GM19455 (cell line): Measurements from ENCODE around the gene ZMYND11.
"Not testable (repeated sequence)": the region's sequence is repeated elsewhere in the genome, so short reads cannot be mapped to it uniquely, and the experiment has no call there.

Experiments
- ATAC-seq: cut with Tn5 transposase; IDR thresholded peaks from one replicate; pipeline ENCODE4 v1.9.1; 2021; ENCODE audit not compliant: unreplicated experiment

The ZMYND11 gene

DNA sequence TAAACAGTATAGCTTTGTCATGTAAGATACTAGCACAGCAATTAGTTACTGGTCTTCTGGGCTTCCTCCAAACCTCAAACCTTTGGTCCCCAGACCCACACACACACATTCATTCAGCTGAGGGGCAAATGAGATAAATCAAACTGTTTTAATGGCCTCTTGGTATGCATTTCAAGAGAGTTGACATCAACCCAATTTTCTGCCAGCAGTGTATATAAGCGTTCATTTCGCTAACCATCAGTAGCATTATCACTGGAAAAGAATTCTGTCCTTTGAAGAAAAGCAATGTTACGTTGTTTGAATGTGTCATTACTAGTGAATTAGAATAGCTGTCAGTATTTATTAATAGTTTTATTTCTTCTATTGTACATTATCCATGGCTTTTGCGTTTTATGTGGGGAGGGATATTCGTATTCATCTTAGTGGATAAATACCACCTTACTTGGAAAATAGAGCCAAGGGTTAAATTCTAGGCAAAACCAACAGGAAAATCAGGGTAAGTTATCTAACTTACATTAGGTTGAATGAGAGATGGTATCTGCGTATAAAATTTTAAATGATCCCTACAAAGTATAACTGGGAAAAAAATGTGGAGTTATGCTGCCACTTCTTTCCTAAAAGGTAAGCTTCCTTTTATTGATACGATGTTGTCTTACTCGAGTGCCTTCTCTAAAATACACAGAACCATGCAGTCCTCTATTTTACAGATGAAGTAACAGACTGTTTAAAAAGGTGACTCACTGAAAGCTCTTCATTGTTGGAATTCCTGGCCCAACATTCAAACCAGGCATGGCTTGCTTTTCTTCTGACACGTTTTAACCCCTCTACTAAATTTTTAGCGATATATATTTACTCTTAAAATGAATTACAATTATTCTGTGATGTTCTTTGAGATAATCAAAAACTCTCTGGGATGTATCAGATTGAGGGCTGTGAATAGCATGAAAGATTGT is 2.0 kb upstream of the ZMYND11 start:
- ATAC-seq, result no peak

DNA sequence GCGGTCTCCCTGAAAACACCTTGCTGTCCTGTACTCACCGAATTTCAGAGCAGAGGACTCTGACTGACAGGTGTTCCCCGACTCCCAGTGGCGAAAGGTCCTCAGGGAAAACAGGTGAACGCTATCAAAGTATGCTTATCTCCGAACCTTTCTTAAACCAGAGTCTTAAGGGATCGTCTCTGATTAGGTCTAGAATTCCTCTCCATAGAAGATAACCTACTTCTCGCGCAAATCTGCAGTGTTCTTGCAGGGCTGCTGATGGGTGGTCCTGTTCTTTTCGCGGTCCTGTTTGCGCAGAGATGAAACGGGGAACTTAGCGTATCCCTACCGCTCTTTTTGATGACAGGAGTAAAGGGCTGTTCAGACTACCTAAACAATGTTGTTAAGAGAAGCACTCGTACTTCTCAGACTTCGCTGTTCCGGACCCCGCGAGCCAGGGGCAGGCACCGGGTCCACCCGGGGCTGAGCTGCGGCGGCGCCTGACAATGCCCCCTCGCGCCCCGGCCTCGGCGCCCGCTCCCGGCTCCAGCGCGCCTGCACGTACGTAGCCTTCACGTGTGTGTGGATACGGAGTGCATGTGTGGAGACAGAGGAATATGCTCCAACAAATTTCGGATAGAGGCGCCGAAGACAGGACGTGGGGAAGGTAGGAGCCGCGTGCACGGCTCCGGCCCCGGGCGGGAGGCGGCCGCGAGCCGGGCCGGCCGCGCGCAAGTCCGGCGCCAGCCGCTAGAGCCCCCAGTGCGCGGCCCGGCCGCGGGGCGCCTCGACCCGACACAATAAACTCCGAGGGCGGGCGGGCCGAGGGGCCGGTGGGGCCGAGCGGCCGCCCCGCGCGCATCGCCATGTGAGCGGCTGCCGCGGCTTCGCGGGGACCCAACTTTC is 766 bp upstream of the ZMYND11 start:
- ATAC-seq, result peak; percentile 54

DNA sequence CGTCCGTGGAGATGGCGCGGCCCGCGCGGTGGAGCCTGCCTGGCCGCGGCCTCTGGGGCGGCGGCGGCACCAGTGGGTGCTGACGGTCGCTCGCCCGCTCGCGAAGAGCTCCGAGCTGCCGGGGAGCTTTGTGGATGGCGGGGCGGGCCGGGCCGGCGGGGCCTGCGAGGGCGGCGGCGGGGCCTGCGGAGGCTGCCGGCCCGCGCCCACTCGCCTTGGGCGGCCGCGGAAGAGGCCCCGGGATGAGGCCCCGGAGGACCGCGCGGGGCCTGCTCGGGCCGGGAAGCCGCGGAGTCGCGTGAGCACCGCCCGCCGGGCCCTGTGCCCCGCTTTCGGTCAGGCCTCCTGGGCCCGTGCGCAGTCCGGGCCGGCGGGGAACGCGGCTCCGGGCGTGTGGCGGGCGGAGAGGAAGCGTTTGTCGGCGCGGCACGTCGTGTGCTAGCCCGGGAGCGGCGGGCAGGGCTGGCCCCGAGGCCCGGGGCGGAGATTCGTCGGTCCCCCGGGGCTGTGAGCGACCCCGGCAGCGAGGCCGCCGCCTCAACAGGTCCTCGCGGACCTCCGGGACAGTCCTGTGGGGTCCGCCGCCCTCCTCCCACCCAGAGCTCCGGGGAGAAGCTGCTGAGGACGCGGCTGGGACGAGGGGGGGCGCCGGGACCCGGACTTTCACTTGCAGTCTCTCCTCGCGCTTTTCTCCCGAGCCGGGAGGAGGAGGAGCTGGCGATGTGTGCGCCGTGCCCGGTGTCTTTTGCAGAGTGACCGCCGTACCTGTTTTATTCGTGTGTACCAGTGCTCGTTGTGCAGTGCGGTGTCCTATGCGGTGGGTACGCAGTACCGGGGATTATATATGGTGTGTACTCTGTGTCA is 578 bp downstream of the ZMYND11 start:
- peak; percentile 34 for ATAC-seq

DNA sequence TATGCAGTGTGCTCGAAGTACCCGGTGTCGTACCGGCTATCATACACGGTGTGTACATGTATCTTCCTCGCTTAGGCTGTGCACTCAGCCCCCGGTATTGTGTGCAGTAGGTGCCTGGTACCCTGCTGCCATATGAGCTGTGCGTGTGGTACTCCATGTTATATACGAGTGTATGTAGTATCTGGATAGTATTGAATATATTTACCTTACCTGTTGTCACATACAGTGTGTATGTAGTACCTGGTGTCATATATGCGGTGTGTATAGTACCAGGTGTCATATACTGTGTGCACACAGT is 1.2 kb downstream of the ZMYND11 start:
- no peak for ATAC-seq

DNA sequence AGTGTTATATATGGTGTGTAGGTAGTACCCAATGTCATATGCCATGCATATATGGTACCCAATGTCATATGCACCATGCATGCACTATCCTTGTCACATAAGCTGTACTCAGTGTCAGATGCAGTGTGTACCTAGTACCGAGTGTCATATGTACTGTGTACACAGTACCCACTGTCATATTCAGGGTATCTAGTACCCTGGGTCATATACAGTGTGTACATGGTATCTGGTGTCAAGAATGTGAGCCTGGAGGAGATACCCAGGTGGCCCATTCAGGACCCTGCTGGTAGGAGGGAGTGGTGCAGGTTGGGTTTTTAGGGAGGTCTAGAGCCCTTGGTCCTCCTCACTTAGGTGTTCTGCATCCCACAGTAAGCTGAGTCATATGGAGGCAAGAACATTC is 1.8 kb downstream of the ZMYND11 start:
- no peak for ATAC-seq

DNA sequence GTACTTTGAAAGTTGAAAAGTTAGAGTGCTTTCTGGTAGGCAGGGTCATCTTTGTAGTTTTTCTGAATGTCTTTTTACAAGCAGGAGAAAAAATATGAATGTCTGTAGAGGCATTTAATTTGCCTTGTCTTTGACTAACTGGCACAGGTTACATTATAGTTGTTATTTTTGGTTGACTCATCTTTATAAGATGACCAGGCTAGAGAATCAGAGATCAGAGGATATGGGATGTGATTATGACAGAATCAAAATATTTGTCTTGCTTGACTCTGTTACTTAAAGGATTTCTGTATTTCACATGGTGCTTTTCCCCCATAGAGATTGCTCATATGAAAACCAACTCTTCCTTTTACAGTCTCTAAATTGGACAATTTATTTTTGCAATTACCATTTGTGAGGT is 2.4 kb downstream of the ZMYND11 start:
- no peak for ATAC-seq

DNA sequence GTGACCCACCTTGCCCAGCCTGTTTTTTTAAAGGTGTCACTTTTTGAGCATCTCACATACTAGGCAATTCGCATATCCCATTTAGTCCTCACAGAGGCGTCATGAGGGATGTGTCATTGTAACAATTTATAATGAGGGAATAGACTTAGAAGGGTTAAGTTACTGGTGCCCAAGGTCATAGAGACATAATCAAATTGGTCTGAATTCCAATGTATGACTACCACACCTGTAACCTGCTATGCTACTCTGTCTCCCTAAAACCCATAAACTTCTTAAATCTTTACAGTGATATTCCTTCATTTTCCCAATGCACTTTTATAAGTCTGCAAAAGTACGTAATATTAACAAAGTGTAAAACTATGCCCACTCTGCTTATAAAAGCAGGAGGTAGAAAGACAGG is 7.1 kb downstream of the ZMYND11 start:
- no peak for ATAC-seq

DNA sequence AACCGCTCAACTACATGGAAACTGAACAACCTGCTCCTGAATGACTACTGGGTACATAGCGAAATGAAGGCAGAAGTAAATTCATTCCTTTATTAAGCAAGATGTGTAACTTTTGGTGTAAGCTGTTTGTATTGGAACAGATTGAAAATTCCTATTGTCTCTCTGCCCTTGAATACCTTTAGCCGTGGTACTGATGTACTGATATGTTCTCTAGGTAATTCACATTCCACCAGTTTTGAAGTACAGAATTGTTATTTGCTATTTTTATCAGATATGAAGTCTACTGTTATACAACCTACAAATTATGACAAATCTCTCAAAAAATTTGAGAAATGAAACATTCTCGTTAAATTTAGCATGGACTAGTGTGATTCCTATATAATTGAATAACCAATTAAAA is 17.7 kb downstream of the ZMYND11 start:
- no peak for ATAC-seq

DNA sequence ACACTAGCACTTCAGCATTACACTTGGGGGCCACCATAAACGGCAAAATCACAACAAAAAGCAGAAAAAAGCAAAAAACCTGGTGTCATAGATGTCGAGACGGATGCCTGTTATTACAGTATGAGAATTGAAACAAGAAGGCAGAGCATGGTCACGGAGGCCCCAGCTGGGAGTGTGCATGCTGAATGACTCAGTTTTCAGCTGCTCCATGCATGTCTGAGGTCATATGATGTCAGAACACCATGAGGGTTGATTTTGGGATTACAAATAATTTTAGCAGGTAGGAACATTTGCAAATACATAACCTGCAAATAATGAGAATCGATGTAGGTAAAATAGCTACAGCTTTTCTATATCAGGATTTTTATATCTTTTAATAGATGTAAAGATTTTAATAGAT is 19.1 kb downstream of the ZMYND11 start:
- ATAC-seq, result no peak

DNA sequence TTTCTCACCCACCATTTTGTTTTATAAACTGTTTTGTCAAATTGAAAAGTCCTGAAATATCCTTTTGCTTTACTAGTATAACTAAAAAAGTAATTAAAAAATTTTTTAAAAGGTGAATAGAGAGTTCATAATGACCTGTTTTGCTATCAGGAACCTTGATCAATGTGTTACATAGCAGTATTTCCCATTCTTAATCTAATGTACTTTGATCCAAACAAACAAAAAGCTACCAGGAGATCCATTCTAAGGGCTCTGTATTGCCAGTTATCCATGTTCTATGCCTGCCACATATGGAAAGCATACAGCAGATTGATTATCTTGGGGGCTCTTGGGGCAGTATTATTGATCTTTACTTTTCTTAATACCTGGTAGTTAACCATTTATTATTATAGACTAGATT is 32.1 kb downstream of the ZMYND11 start:
- no peak for ATAC-seq

DNA sequence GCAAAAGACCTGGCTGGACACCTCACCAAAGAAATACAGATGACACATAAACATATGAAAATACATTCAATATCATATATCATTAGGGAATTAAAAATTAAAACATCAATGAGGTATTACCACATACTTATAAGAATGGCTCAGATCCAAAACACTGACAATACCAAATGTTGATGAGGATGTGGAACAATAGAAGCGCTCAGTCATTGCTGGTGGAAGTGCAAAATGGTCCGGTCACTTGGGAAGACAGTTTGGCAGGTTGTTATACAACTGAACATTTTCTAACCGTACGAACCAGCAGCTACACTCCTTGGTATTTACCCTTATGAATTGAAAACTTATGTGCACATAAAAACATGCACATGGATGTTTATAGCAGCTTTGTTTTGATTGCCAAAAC is 38.5 kb downstream of the ZMYND11 start:
- no peak for ATAC-seq

DNA sequence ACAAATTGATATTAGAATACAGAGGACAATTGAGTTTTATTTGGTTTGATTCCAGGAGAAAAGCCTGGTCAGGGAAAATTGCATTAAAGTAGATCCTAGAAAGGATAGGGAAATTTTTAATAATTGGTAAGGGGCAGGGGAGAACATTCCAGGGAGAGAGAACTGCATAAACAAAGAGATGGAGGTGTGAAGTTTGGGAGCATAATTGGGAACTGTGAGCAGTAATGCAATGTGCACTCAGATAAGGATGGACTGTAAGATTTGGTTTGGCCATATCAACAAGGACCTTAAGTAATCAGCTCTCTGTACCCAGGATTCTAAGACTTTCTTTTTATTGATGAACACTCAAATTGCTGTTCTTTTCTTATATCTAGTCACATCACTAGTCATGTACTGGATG is 41.4 kb downstream of the ZMYND11 start:
- no peak for ATAC-seq

DNA sequence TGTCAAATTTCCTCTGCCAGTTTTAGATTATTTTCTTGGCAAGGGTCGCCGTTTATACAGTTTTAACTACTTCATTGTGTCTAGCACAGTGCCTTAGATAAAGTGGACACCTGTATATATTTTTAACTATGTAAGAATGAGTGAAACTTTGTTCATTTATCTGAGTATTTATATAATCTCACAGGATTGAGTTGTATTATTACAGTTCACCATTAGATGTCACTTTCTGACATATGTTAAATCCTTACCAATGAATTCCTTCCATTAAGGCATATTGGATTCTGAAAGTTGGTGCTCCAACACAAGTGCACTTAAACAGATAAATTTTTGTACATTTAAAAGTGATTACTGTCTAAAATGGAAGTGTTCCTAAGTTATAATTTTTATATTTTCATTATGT is 43.0 kb downstream of the ZMYND11 start:
- no peak for ATAC-seq

DNA sequence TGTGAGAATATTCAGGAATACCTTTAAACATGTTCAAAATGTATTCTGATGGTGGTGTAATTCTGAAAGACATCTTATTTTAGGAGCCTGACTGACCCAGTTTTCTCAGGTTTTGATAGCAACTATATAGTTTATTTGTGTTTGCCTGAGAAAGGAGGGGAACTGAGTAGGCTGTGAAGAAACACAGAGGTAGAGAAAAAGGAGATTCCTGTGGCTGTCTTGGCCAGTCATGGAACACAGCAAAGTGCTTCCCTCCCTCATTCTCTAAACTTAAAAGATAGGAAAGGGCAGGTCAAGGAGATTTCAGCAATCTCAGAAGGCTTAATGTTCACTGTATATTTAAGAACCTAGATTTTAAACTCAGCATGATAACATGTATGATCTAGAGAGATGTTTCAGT is 43.5 kb downstream of the ZMYND11 start:
- no peak for ATAC-seq

DNA sequence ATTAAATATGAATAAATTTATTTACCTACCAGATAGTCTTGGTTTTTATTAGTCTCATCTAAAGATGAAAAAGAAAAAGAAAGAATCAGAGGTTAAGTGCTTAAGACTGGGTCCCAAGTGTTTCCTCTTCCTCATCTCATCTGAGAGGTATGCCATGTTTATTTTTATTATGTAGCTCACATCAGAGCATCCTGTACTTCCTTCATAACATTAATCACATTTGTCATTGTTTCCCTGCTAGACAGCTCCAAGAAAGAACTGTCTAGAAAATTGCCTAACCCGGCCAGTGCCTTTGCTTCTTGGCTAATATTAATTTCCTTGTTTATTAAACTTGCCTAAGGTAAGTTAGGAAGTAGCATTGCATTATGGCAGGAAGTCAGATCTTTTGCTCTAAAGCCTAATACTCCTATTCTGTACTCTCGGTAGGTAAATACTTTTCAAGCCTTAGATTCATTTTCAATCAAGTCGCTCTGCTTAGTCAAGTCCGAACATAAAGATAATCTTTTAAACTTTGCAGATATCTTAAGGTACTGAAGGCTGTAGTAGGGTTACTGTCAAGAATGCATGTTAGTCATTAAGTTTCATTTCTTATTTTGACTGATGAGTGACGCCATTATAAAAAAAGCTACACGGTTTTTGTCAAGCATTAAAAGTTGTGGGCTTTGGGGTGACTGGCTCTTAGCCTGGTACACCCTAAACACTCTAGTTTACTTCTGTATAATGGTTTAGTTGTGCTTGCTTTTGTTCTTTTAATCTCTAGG is 47.4 kb downstream of the ZMYND11 start:
- no peak for ATAC-seq

DNA sequence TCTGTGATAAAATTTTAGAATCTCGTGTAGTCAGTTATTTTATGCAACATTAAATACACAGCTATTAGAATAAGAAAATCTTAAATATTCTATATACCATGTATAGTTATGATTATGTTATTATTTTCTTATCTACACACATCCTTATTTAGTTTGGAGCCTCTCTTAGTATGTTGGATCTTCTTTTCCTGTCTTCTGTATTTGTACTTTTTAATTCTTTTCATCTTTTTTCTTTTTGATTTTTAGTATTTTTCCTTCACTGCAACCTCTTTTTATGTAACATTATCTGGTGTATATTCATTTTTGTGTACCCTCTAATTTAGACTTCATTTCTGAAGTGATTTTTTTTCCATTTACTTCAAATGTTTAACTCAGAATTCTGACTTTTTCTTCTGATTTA is 48.9 kb downstream of the ZMYND11 start:
- ATAC-seq, result no peak

DNA sequence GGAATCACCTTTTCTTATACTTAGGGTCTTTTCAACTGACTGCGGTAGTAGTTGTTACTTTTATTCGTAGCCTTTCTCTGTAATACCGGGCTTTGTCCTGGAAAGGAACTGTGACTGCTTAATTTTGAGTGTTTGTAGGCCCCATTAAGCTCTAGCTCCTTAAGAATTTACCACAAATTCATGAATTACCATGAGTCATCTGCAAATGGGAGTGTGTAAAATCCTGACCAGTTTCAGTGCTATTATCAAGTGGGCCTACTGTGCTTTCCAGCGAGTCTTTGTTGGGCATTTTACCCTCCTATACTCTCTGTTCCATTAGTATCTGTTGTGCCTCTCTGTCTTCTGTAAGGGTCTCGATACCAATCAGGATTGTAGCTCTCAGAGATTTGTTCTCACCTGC is 49.7 kb downstream of the ZMYND11 start:
- ATAC-seq, result no peak

DNA sequence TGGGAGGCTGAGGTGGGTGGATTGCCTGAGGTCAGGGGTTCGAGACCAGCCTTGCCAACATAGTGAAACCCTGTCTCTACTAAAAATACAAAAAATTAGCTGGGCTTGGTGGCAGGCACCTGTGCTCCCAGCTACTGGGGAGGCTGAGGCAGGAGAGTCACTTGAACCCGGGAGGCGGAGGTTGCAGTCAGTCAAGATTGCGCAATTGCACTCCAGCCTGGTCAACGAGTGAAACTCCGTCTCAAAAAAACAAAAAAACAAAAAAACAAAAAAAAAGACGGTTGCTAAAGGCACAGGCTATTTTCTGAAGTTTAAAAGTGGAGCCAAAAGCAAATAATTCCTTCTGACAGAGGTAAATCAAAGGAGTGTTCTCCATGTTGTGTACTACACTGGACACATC is 50.3 kb downstream of the ZMYND11 start:
- not testable (repeated sequence) for ATAC-seq

DNA sequence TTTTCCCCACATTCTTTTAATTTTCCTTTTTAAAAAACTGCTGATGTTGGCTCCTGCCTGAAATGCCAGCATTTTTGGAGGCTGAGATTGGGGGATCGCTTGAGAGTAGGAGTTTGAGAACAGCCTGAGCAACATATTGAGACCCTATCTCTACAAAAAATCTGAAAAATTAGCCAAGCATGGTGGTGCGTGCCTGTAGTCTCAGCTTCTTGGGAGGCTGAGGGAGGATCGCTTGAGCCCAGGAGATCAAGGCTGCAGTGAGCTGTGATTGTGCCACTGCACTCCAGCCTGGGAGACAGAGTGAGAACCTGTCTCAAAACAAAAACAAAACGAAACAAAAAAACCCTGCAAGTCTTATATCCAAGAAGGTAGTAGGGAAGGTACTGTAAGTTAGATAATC is 51.7 kb downstream of the ZMYND11 start:
- no peak for ATAC-seq

DNA sequence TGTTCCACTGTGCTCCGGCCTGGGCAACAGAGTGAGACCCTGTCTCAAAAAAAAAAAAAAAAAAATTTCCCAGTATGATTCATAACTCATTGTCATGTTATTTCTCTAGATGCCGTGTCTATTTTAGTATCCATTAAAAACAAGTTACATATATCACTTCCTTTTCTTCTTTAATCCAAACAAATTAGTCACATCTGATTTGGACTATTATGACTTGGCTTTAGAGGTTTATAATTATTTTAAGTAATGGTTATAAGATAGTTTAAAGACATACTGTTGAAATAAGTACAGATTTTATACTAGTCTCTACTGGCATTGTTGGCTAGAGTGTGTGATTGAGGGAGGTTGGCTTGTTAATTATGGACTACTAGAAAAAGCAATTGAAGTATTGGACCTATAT is 53.3 kb downstream of the ZMYND11 start:
- ATAC-seq, result no peak

DNA sequence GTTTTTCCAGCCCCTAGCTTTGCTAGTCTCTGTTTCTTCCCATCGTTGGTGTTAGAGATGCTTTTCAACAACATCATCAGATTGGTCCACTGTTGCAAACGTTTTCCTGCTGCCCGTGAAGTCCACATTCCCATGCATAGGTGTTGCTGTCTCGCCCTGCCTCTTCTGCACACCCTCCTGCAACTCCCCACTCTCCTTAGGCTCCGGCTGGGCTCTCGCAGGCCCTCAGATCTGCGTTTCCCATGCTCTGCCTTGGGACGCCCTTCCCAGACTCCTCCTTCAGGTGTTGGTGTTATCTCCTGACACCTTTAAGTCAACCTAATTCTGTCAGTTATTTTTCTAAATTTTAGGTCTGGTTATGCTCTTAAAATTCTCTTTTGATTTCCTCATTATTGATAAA is 55.0 kb downstream of the ZMYND11 start:
- ATAC-seq, result no peak
